Myocyte (in vitro differentiated cells): ENCODE measurements around the gene GTF2F1. TPM values are rescaled to one million over a fixed set of nuclear protein-coding genes. Genes with fewer than 3 reads are reported as not detected.
"Not testable (repeated sequence)": the region's sequence is repeated elsewhere in the genome, so short reads cannot be mapped to it uniquely, and the experiment has no call there.

Experiments used
- DNase-seq: peaks from one replicate; pipeline ENCODE4 v3.0.0-alpha.2; 2012; ENCODE audit warnings: low read depth
- microRNA-seq: library from miRNA; unstranded; fragments of <30 nt; microRNA quantifications from one replicate; pipeline ENCODE4, GENCODE V29; 2016
- total RNA-seq: library from RNA; depleted of rRNA; stranded (reverse); fragments of >200 nt; gene quantifications from 2 replicates; pipeline ENCODE4 v1.2.3, GENCODE V29; 2014

GTF2F1 gene
- total RNA-seq, 1 donor from 2014 or later, result 52.8 TPM

GRCh38 chr19:6359568-6360341 lies 33.2 kb downstream of the GTF2F1 start:
- DNase-seq, result no peak

GRCh38 chr19:6358003-6358402 lies 35.0 kb downstream of the GTF2F1 start:
- DNase-seq, result peak; percentile 82

- DNase-seq, result no peak
Measured at GRCh38 chr19:6357174-6357573, 35.8 kb downstream of the GTF2F1 start.

- not testable (repeated sequence) for DNase-seq
Measured at GRCh38 chr19:6355321-6356040, 37.5 kb downstream of the GTF2F1 start.

- DNase-seq, result no peak
Measured at GRCh38 chr19:6354098-6354674, 38.8 kb downstream of the GTF2F1 start.

- DNase-seq, result no peak
Measured at GRCh38 chr19:6352381-6353165, 40.4 kb downstream of the GTF2F1 start.

- DNase-seq, result no peak
Measured at GRCh38 chr19:6350688-6351087, 42.3 kb downstream of the GTF2F1 start.

GRCh38 chr19:6349271-6349670 lies 43.7 kb downstream of the GTF2F1 start:
- not testable (repeated sequence) for DNase-seq

GRCh38 chr19:6343462-6343861 lies 49.5 kb downstream of the GTF2F1 start:
- no peak for DNase-seq

- no peak for DNase-seq
Measured at GRCh38 chr19:6340493-6341201, 52.3 kb downstream of the GTF2F1 start.

GRCh38 chr19:6334490-6335285 lies 58.3 kb downstream of the GTF2F1 start:
- DNase-seq, result no peak

GRCh38 chr19:6333439-6333838 lies 59.5 kb downstream of the GTF2F1 start, which contains the start of gene ACER1:
ACER1 (minus strand) TSS chr19:6333612; CDS start chr19:6333551, 61 bp downstream.
- no peak for DNase-seq

Small RNAs within 50 kb of the gene (microRNA-seq; reads per million reads assigned to microRNA genes)
- gene MIR3940 (2.1 reads per million, percentile 7 among the genes with 10 or more reads in this experiment), gene MIR6790 (not detected), gene MIR6885 (0.97 reads per million)

Other genes with a start within 250 kb of the GTF2F1 start
- gene MLLT1, start 113.2 kb downstream of the GTF2F1 start, total RNA-seq, result 16.9 and 21.3 TPM in 2 replicates
- gene ACER1, start 59.6 kb downstream of the GTF2F1 start, total RNA-seq, result not detected in 2 replicates
- gene CLPP, start 31.6 kb downstream of the GTF2F1 start, total RNA-seq, result 81.6 and 101 TPM in 2 replicates
- 59.2 and 75.3 TPM in 2 replicates for gene ALKBH7, start 20.4 kb downstream of the GTF2F1 start, total RNA-seq
- gene PSPN, start 17.2 kb downstream of the GTF2F1 start, total RNA-seq, result 0.91 and 2.9 TPM in 2 replicates
- gene KHSRP, start 31.6 kb upstream of the GTF2F1 start, total RNA-seq, result 75.7 and 87.6 TPM in 2 replicates
- not detected in 2 replicates for gene SLC25A41, start 40.6 kb upstream of the GTF2F1 start, total RNA-seq
- 29.9 and 33.9 TPM in 2 replicates for gene SLC25A23, start 66.6 kb upstream of the GTF2F1 start, total RNA-seq
- not detected in 2 replicates for gene CRB3, start 71.1 kb upstream of the GTF2F1 start, total RNA-seq
- gene DENND1C, start 88.6 kb upstream of the GTF2F1 start, total RNA-seq, result not detected in 2 replicates
- not detected in 2 replicates for gene TUBB4A, start 109.1 kb upstream of the GTF2F1 start, total RNA-seq
- 1.7 and 7.2 TPM in 2 replicates for gene TNFSF9, start 137.9 kb upstream of the GTF2F1 start, total RNA-seq
- gene CD70, start 198.0 kb upstream of the GTF2F1 start, total RNA-seq, result 0.64 and 0.78 TPM in 2 replicates